SK-N-SH (cell line): ENCODE measurements around the gene NUDT22. TPM values are rescaled to one million over a fixed set of nuclear protein-coding genes. Genes with fewer than 3 reads are reported as not detected.

Source experiments
- CTCF ChIA-PET: fragments of 300-600, 350-600 bp; formaldehyde crosslinking; extraction: SDS; loops from one replicate; lab custom pipeline; 2021; lab: Yijun Ruan, JAX
- POLR2A ChIA-PET: fragments of 350-600 bp; sonication (Branson Sonifier 250); formaldehyde crosslinking; extraction: SDS; loops from one replicate; lab custom pipeline; 2020; ENCODE audit warnings: antibody characterized with exemption, inconsistent platforms; lab: Yijun Ruan, JAX
- DNase-seq: peaks from one replicate; pipeline ENCODE4 v3.0.0; 2012
- H2AFZ ChIP-seq: fragments of 200-600 bp; sonication (generic); 2 replicates; pipeline ENCODE4 v1.8.1; 2016; ENCODE audit warnings: antibody characterized with exemption, mild to moderate bottlenecking, low read depth
- H3F3A ChIP-seq: fragments of 200-600 bp; sonication (generic); replicated peaks from 2 replicates; pipeline ENCODE3; 2016; ENCODE audit warnings: antibody characterized with exemption, mild to moderate bottlenecking; ENCODE audit not compliant: insufficient read depth
- H3K27ac ChIP-seq, 2 experiments: fragments of 200-500 bp in 1 of 2; fragments of 200-600 bp in 1 of 2; sonication (Bioruptor generic) in 1 of 2; sonication (generic), shearing (Covaris generic) in 1 of 2; 2 replicates each; pipeline versions ENCODE4 v1.5.1 to v1.6.1; 2014 to 2016; ENCODE audit warnings: low read depth in 2 of 2, inconsistent platforms in 1 of 2, low read length in 1 of 2, mild to moderate bottlenecking in 1 of 2, mixed read lengths in 1 of 2
- H3K27me3 ChIP-seq: fragments of 200-600 bp; sonication (generic), shearing (Covaris generic); 2 replicates; pipeline ENCODE4 v1.6.1; 2016; ENCODE audit warnings: mixed run types; ENCODE audit not compliant: insufficient read depth
- H3K36me3 ChIP-seq, 2 experiments: fragments of 200-500 bp in 1 of 2; fragments of 200-600 bp in 1 of 2; sonication (Bioruptor generic) in 1 of 2; sonication (generic) in 1 of 2; replicated peaks in 1 of 2; 2 replicates each; pipeline versions ENCODE3 to v1.5.1; 2014 to 2016; ENCODE audit warnings: low read length in 1 of 2, mild to moderate bottlenecking in 1 of 2; ENCODE audit not compliant: insufficient read depth in 2 of 2, control insufficient read depth in 1 of 2
- H3K4me1 ChIP-seq, 2 experiments: fragments of 200-500 bp in 1 of 2; fragments of 200-600 bp in 1 of 2; sonication (Bioruptor generic) in 1 of 2; sonication (generic), shearing (Covaris generic) in 1 of 2; 2 replicates each; pipeline versions ENCODE4 v1.5.1 to v1.6.1; 2014 to 2016; ENCODE audit warnings: low read depth in 1 of 2, low read length in 1 of 2, mixed run types in 1 of 2; ENCODE audit not compliant: insufficient read depth in 2 of 2, control insufficient read depth in 1 of 2
- H3K4me2 ChIP-seq: fragments of 200-600 bp; sonication (generic), shearing (Covaris generic); 2 replicates; pipeline ENCODE4 v1.6.1; 2017; ENCODE audit warnings: mixed run types
- H3K4me3 ChIP-seq, 2 experiments: fragments of 200-500 bp in 1 of 2; fragments of 200-600 bp in 1 of 2; sonication (Bioruptor generic) in 1 of 2; sonication (generic), shearing (Covaris generic) in 1 of 2; 2 replicates each; pipeline versions ENCODE4 v1.5.1 to v1.8.1; 2014 to 2016; ENCODE audit warnings: low read depth in 2 of 2, inconsistent platforms in 1 of 2, low read length in 1 of 2, mild to moderate bottlenecking in 1 of 2, mixed read lengths in 1 of 2, moderate library complexity in 1 of 2
- H3K79me2 ChIP-seq: fragments of 200-600 bp; sonication (generic); 2 replicates; pipeline ENCODE4 v1.8.1; 2017; ENCODE audit warnings: mild to moderate bottlenecking; ENCODE audit not compliant: insufficient read depth
- H3K9ac ChIP-seq: fragments of 200-600 bp; sonication (generic); 2 replicates; pipeline ENCODE4 v1.6.1; 2017; ENCODE audit warnings: mixed run types
- H3K9me2 ChIP-seq: fragments of 200-600 bp; sonication (generic); 2 replicates; pipeline ENCODE4 v1.6.1; 2017; ENCODE audit warnings: mixed run types
- H3K9me3 ChIP-seq: fragments of 200-600 bp; sonication (generic); 2 replicates; pipeline ENCODE4 v1.6.1; 2017; ENCODE audit warnings: mixed run types, mild to moderate bottlenecking, moderate library complexity
- H4K20me1 ChIP-seq: fragments of 200-600 bp; sonication (generic); 2 replicates; pipeline ENCODE4 v1.6.1; 2017; ENCODE audit warnings: mild to moderate bottlenecking, mixed run types; ENCODE audit not compliant: insufficient read depth
- CHD2 ChIP-seq: fragments of 150-350 bp; IDR thresholded peaks from 2 replicates; pipeline ENCODE4 v1.6.1; 2018; ENCODE audit warnings: low read length; ENCODE audit not compliant: partially characterized antibody
- EZH2phosphoT487 ChIP-seq: fragments of 200-600 bp; sonication (generic); IDR thresholded peaks from 2 replicates; pipeline ENCODE4 v1.6.1; 2017; ENCODE audit warnings: low read depth, mixed run types, mild to moderate bottlenecking, antibody characterized with exemption, moderate library complexity, borderline replicate concordance
- FOXJ3 ChIP-seq: sonication (generic); formaldehyde crosslinking; IDR thresholded peaks from 2 replicates; pipeline ENCODE4 v1.5.1; 2020; ENCODE audit warnings: mild to moderate bottlenecking, missing genetic modification reagents
- GABPA ChIP-seq: IDR thresholded peaks from 2 replicates; pipeline ENCODE4 v1.4.0; 2012; ENCODE audit warnings: low read depth, mild to moderate bottlenecking
- NFIC ChIP-seq: IDR thresholded peaks from 2 replicates; pipeline ENCODE4 v1.4.0; 2012; ENCODE audit warnings: borderline replicate concordance
- RAD21 ChIP-seq: IDR thresholded peaks from 2 replicates; pipeline ENCODE4 v1.6.1; 2012; ENCODE audit warnings: mild to moderate bottlenecking, low read length
- RFX5 ChIP-seq: IDR thresholded peaks from 2 replicates; pipeline ENCODE4 v1.6.1; 2012; ENCODE audit warnings: mild to moderate bottlenecking, improper control_type of control experiment, low read length
- RXRA ChIP-seq: IDR thresholded peaks from 2 replicates; pipeline ENCODE4 v1.4.0; 2012; ENCODE audit warnings: low read depth, mild to moderate bottlenecking, borderline replicate concordance
- SIN3A ChIP-seq: IDR thresholded peaks from 2 replicates; pipeline ENCODE4 v1.6.1; 2012; ENCODE audit warnings: low read depth, mild to moderate bottlenecking, low read length, moderate library complexity, borderline replicate concordance
- TCF12 ChIP-seq: IDR thresholded peaks from 2 replicates; pipeline ENCODE4 v1.4.0; 2012
- TEAD4 ChIP-seq: IDR thresholded peaks from 2 replicates; pipeline ENCODE4 v1.4.0; 2012; ENCODE audit warnings: mild to moderate bottlenecking, borderline replicate concordance; ENCODE audit not compliant: insufficient read depth
- YY1 ChIP-seq: IDR thresholded peaks from 2 replicates; pipeline ENCODE4 v1.4.0; 2012; ENCODE audit warnings: low read depth, mild to moderate bottlenecking
- WGBS: methylation state at CpG from one replicate; pipeline ENCODE4 v1.1.6; 2017; ENCODE audit warnings: low lambda C conversion rate; 5-methylcytosine and 5-hydroxymethylcytosine counted together
- polyA plus RNA-seq, 3 experiments: library from polyadenylated mRNA; depleted of rRNA; stranded (reverse); fragments of >200 nt; gene quantifications; 2 replicates each; pipeline ENCODE4 v1.2.3, GENCODE V29; 2012
- TF ChIP-seq, protein P1 (sequence below): IDR thresholded peaks from 2 replicates; pipeline ENCODE4 v1.4.0; 2012; ENCODE audit warnings: low read depth, borderline replicate concordance
- TF ChIP-seq, protein P2 (sequence below): fragments of 150-350 bp; IDR thresholded peaks from 2 replicates; pipeline ENCODE4 v1.6.1; 2017; ENCODE audit warnings: antibody characterized with exemption, low read length, low read depth, borderline replicate concordance
- TF ChIP-seq, protein P3 (sequence below): IDR thresholded peaks from 2 replicates; pipeline ENCODE4 v1.4.0; 2012; ENCODE audit warnings: low read depth

The NUDT22 gene
- polyA plus RNA-seq, 1 of the 3 experiments (the other 2 are of a cell fraction) = 72.7 TPM

DNA sequence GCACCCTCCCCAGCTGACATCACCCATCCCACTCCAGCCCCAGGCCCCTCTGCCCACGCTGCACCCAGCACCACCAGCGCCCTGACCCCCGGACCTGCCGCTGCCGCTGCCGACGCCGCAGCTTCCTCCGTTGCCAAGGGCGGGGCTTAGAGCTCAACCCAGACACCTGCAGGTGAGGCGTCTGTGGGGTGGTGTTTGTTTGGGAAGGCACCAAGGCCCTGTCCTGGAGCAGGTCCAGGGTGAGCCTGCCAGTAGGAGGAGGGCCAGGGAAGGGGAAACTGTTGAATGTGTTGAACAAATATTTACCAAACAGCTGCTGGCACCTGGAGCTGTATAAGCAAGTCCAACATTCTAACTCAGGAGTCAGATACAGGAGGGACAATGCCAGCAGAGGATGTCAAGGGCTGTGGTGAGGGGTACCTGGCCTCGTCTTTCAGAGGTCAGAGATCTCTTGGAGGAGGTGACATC is 11.4 kb downstream of the NUDT22 start (continued):
- TF ChIP-seq, protein P1, sequence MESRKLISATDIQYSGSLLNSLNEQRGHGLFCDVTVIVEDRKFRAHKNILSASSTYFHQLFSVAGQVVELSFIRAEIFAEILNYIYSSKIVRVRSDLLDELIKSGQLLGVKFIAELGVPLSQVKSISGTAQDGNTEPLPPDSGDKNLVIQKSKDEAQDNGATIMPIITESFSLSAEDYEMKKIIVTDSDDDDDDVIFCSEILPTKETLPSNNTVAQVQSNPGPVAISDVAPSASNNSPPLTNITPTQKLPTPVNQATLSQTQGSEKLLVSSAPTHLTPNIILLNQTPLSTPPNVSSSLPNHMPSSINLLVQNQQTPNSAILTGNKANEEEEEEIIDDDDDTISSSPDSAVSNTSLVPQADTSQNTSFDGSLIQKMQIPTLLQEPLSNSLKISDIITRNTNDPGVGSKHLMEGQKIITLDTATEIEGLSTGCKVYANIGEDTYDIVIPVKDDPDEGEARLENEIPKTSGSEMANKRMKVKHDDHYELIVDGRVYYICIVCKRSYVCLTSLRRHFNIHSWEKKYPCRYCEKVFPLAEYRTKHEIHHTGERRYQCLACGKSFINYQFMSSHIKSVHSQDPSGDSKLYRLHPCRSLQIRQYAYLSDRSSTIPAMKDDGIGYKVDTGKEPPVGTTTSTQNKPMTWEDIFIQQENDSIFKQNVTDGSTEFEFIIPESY = no peak
- no peak for TF ChIP-seq TCF12
- no peak for TF ChIP-seq RAD21

DNA sequence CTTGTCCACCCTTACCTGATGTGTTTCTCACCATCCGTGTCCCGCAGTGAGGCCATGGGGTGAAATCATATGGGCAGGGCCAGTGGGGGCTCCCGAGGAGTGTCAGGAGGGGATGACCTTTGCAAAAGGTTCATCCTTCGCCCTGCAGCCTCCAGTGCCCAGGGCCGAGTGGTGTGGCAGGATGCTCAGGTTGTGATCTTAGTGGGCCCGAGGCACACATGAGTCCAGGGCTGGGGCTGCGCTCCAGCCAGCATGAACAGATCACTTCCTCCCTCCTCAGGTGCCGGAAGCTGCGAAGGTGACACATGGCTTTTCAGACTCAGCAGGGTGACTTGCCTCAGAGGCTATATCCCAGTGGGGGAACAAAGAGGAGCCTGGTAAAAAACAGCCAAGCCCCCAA is 12.0 kb downstream of the NUDT22 start:
- Histone ChIP-seq H3K79me2 (peaks cover 34% of the 10 kb centered on the region), H4K20me1 (no peaks in the 10 kb centered on the region), H3K4me1 (peaks cover 12 to 32% of the 10 kb centered on the region in 2 experiments; a peak in 2 of 4 replicates), H3K27ac (no peak overlapping the region), H3K4me2 (no peak overlapping the region)
- TF ChIP-seq GABPA = no peak
- no peak for TF ChIP-seq RFX5
- TF ChIP-seq SIN3A = no peak
- no peak for TF ChIP-seq TEAD4
- TF ChIP-seq, protein P2, sequence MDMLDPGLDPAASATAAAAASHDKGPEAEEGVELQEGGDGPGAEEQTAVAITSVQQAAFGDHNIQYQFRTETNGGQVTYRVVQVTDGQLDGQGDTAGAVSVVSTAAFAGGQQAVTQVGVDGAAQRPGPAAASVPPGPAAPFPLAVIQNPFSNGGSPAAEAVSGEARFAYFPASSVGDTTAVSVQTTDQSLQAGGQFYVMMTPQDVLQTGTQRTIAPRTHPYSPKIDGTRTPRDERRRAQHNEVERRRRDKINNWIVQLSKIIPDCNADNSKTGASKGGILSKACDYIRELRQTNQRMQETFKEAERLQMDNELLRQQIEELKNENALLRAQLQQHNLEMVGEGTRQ = no peak
- no peak for TF ChIP-seq CHD2
- TF ChIP-seq, protein P3, sequence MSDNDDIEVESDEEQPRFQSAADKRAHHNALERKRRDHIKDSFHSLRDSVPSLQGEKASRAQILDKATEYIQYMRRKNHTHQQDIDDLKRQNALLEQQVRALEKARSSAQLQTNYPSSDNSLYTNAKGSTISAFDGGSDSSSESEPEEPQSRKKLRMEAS = no peak
- no peak for TF ChIP-seq EZH2phosphoT487
- TF ChIP-seq, all 33 proteins: peak for 0
- Histone ChIP-seq H3K4me3 (no peak overlapping the region), H3K9ac (no peak overlapping the region), H2AFZ (no peak overlapping the region), H3K9me2 (no peaks in the 10 kb centered on the region), H3K36me3 (peaks cover 0 to 18% of the 10 kb centered on the region in 2 experiments), H3F3A (peaks cover 25% of the 10 kb centered on the region), H3K9me3 (no peaks in the 10 kb centered on the region), H3K27me3 (no peaks in the 10 kb centered on the region)
- no CpG with 5 or more reads among the region's 9 CpGs for WGBS
- no peak for DNase-seq
- ChIA-PET CTCF (interaction anchor here (0.7 to 1.6 kb wide), 5 partner anchors 10 to 66 kb away, joined by 3 to 8 read pairs (median 4); partner anchors contain the start of gene PLCB3), POLR2A (interaction anchor here (2.2 kb wide), 1 partner anchor 12 kb away, joined by 5 read pairs; the partner anchor contains the start of genes NUDT22 and TRPT1)

DNA sequence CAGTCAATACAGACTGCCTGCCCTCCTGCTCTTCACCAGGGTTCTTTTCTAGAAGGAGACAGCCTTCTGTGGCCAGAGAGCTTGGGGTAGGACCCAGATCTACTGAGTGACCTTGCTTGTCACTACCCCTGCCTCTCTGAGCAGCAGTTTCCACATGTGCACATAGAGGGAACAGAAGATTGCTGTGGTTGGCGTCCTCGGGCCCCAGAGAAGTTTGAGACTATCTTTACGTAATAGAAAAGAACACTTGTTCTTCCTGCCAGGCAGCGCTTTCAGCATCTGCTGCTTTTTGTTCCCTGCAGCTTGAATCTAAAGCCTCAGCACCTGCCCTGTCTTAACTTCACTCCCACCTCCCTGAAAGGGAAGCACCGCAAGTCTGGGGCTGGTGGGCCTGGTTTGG is 12.9 kb downstream of the NUDT22 start:
- 96% methylated on average over 5 of the region's 5 CpGs for WGBS
- no peaks in the 10 kb centered on the region for H3K9me2 ChIP-seq
- peaks cover 14 to 33% of the 10 kb centered on the region in 2 experiments; a peak in 2 of 4 replicates for H3K4me1 ChIP-seq
- H3K4me3 ChIP-seq = no peak overlapping the region
- H3K9ac ChIP-seq = no peak overlapping the region
- no peak overlapping the region for H2AFZ ChIP-seq
- peaks cover 28% of the 10 kb centered on the region for H3F3A ChIP-seq
- H3K27ac ChIP-seq = no peak overlapping the region
- DNase-seq = no peak
- CTCF ChIA-PET = interaction anchor here (1.0 to 1.5 kb wide), 3 partner anchors 15 to 65 kb away, joined by 3 to 4 read pairs (median 4); no protein-coding TSS in a partner anchor
- H3K79me2 ChIP-seq = peaks cover 35% of the 10 kb centered on the region
- H3K4me2 ChIP-seq = no peak overlapping the region
- H3K27me3 ChIP-seq = no peaks in the 10 kb centered on the region
- no peaks in the 10 kb centered on the region for H4K20me1 ChIP-seq
- no peak for TF ChIP-seq FOXJ3
- TF ChIP-seq, protein P1 = no peak
- no peak for TF ChIP-seq EZH2phosphoT487
- TF ChIP-seq NFIC = no peak
- TF ChIP-seq YY1 = no peak
- TF ChIP-seq GABPA = no peak
- no peak for TF ChIP-seq RXRA
- TF ChIP-seq, protein P3 = no peak
- TF ChIP-seq, all 33 proteins: peak for 0
- no peaks in the 10 kb centered on the region for H3K9me3 ChIP-seq
- H3K36me3 ChIP-seq = peaks cover 7 to 25% of the 10 kb centered on the region in 2 experiments
- POLR2A ChIA-PET = interaction anchor here (0.7 to 2.2 kb wide), 2 partner anchors 13 to 27 kb away, joined by 3 to 5 read pairs; partner anchors contain the start of genes NUDT22 and TRPT1
